MM.1S (cell line): ENCODE data around the gene GRN.
A peak's percentile ranks its signal among the peaks of the same experiment; 100 is the strongest.

Experiments used
- DNase-seq: peaks from one replicate; pipeline ENCODE4 v3.0.0-alpha.2; 2015
- H2AFZ ChIP-seq: fragments of 300-600 bp; sonication (generic); 2 replicates; pipeline ENCODE4 v1.6.0; 2016; ENCODE audit warnings: antibody characterized with exemption, low read length
- H3F3A ChIP-seq: fragments of 300-600 bp; sonication (generic); 2 replicates; pipeline ENCODE4 v1.6.1; 2016; ENCODE audit warnings: mild to moderate bottlenecking, antibody characterized with exemption, low read length, moderate library complexity, mixed read lengths; ENCODE audit not compliant: insufficient read depth
- H3K27ac ChIP-seq: fragments of 300-600 bp; sonication (generic); 2 replicates; pipeline ENCODE4 v1.5.1; 2016; ENCODE audit warnings: mild to moderate bottlenecking, low read length
- H3K27me3 ChIP-seq: fragments of 300-600 bp; sonication (generic); replicated peaks from 2 replicates; pipeline ENCODE4 v1.6.0; 2016; ENCODE audit warnings: low read length; ENCODE audit not compliant: insufficient read depth
- H3K36me3 ChIP-seq: fragments of 300-600 bp; sonication (generic); replicated peaks from 2 replicates; pipeline ENCODE4 v1.6.1; 2016; ENCODE audit warnings: mild to moderate bottlenecking, low read length, mixed read lengths; ENCODE audit not compliant: insufficient read depth
- H3K4me1 ChIP-seq: fragments of 300-600 bp; sonication (generic); 2 replicates; pipeline ENCODE4 v1.6.1; 2016; ENCODE audit warnings: low read length, mixed read lengths
- H3K4me2 ChIP-seq: fragments of 300-600 bp; sonication (generic); 2 replicates; pipeline ENCODE4 v1.6.0; 2016; ENCODE audit warnings: low read depth, low read length
- H3K4me3 ChIP-seq: fragments of 300-600 bp; sonication (generic); 2 replicates; pipeline ENCODE4 v1.5.1; 2016; ENCODE audit warnings: low read length, mixed read lengths
- H3K79me2 ChIP-seq: fragments of 300-600 bp; sonication (generic); 2 replicates; pipeline ENCODE4 v1.6.1; 2016; ENCODE audit warnings: mixed run types, low read length, mixed read lengths
- H3K9ac ChIP-seq: fragments of 300-600 bp; sonication (generic); 2 replicates; pipeline ENCODE4 v1.6.1; 2016; ENCODE audit warnings: low read length, mixed read lengths
- H3K9me2 ChIP-seq: fragments of 300-600 bp; sonication (generic); replicated peaks from 2 replicates; pipeline ENCODE4 v1.6.1; 2016; ENCODE audit warnings: mild to moderate bottlenecking, low read length, mixed read lengths; ENCODE audit not compliant: insufficient read depth
- H3K9me3 ChIP-seq: fragments of 300-600 bp; sonication (generic); replicated peaks from 2 replicates; pipeline ENCODE4 v1.6.1; 2016; ENCODE audit warnings: mild to moderate bottlenecking, low read length, mixed read lengths; ENCODE audit not compliant: insufficient read depth
- H4K20me1 ChIP-seq: fragments of 300-600 bp; sonication (generic); 2 replicates; pipeline ENCODE4 v1.6.1; 2016; ENCODE audit warnings: mild to moderate bottlenecking, low read length, moderate library complexity, mixed read lengths; ENCODE audit not compliant: insufficient read depth
- CTCF ChIP-seq: fragments of 300-600 bp; sonication (generic); IDR thresholded peaks from 2 replicates; pipeline ENCODE4 v1.5.1; 2016; ENCODE audit warnings: antibody characterized with exemption, low read length, mixed read lengths
- EZH2 ChIP-seq: fragments of 300-600 bp; sonication (generic); optimal IDR thresholded peaks from 2 replicates; pipeline ENCODE3; 2017; ENCODE audit warnings: low read depth, mild to moderate bottlenecking, antibody characterized with exemption, low read length, mixed read lengths
- EZH2phosphoT487 ChIP-seq: fragments of 300-600 bp; sonication (generic); IDR thresholded peaks from 2 replicates; pipeline ENCODE4 v1.6.1; 2018; ENCODE audit warnings: antibody characterized with exemption, low read length

Gene GRN

GRCh38 chr17:44355642-44356099 lies 10.6 kb downstream of the GRN start:
- no peaks in the 10 kb centered on the region for H3K36me3 ChIP-seq
- TF ChIP-seq EZH2phosphoT487 (no peak), EZH2 (no peak)

DNA sequence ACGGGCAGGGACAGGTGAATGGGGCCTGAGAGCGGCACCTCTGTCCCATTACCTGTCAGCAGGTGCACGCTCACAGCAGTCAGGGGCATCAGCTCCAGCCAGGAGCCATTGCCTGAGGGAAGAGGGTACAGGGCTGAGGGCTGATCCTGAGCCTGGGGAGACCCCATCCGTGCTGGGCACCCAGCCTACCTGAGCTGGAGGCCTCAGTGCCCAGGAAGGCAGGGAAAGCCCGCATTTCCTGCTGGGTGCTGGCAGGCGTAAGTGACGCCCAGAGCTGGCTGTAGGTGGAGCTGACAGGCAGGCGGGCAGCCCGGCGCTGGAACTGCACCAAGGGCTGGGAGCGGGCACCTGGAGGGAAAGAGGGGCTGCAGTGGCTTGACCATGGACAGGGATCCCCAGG lies 11.1 kb downstream of the GRN start:
- Histone ChIP-seq H3F3A (peaks cover 6% of the 10 kb centered on the region), H3K27me3 (no peaks in the 10 kb centered on the region), H3K9me2 (no peaks in the 10 kb centered on the region), H3K4me3 (no peak overlapping the region), H4K20me1 (no peaks in the 10 kb centered on the region), H3K27ac (no peak overlapping the region), H3K4me2 (no peak overlapping the region), H3K4me1 (peaks cover 11% of the 10 kb centered on the region), H3K79me2 (no peaks in the 10 kb centered on the region), H2AFZ (no peak overlapping the region), H3K9ac (no peak overlapping the region), H3K36me3 (no peaks in the 10 kb centered on the region), H3K9me3 (no peaks in the 10 kb centered on the region)
- no peak for DNase-seq
- no peak for TF ChIP-seq EZH2
- TF ChIP-seq EZH2phosphoT487 = no peak
- TF ChIP-seq CTCF = no peak

More at GRCh38 chr17:44355642-44356099, 10.6 kb downstream of the GRN start:
- H3K9me3 ChIP-seq = no peaks in the 10 kb centered on the region
- H3K79me2 ChIP-seq = no peaks in the 10 kb centered on the region
- H3K27me3 ChIP-seq = no peaks in the 10 kb centered on the region
- no peak overlapping the region for H2AFZ ChIP-seq
- peaks cover 6% of the 10 kb centered on the region for H3F3A ChIP-seq
- no peak for DNase-seq
- H3K9me2 ChIP-seq = no peaks in the 10 kb centered on the region
- no peak overlapping the region for H3K9ac ChIP-seq
- peaks cover 11% of the 10 kb centered on the region for H3K4me1 ChIP-seq
- no peaks in the 10 kb centered on the region for H4K20me1 ChIP-seq
- no peak overlapping the region for H3K27ac ChIP-seq
- no peak overlapping the region for H3K4me3 ChIP-seq
- H3K4me2 ChIP-seq = no peak overlapping the region

DNA sequence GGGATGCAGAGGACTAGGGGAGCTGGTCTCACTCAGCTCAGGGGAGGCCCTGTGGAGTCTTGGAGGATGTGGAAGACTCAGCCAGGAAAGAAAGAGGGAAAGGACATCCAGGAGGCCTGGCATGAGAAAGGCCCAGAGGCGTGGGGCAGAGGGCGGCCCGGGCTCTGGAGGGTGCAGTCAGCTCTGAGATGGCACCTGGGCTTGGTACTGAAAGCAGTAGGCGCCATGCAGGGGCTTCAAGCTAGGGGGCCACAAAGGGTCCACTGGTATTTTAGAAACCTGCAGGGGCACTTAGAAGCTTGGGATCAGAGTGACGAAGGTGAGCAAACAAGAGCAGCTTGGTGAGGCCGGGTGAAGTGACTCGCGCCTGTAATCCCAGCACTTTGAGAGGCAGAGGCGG lies 13.0 kb downstream of the GRN start:
- no peak overlapping the region for H3K9ac ChIP-seq
- no peak overlapping the region for H3K27ac ChIP-seq
- no peak overlapping the region for H2AFZ ChIP-seq
- no peaks in the 10 kb centered on the region for H4K20me1 ChIP-seq
- DNase-seq = no peak
- no peaks in the 10 kb centered on the region for H3K36me3 ChIP-seq
- no peaks in the 10 kb centered on the region for H3K9me3 ChIP-seq
- no peak overlapping the region for H3K4me3 ChIP-seq
- no peak overlapping the region for H3K4me2 ChIP-seq
- no peaks in the 10 kb centered on the region for H3K9me2 ChIP-seq
- no peak for TF ChIP-seq EZH2phosphoT487
- TF ChIP-seq EZH2 = no peak
- TF ChIP-seq CTCF = no peak
- peaks cover 6% of the 10 kb centered on the region for H3F3A ChIP-seq
- no peaks in the 10 kb centered on the region for H3K79me2 ChIP-seq
- H3K27me3 ChIP-seq = no peaks in the 10 kb centered on the region; the same call in 1 of the 2 replicates
- peaks cover 11% of the 10 kb centered on the region for H3K4me1 ChIP-seq

- Histone ChIP-seq H3K4me1 (peaks cover 11% of the 10 kb centered on the region), H4K20me1 (no peaks in the 10 kb centered on the region)
Observed at GRCh38 chr17:44359006-44359405, 13.9 kb downstream of the GRN start.

More at GRCh38 chr17:44359006-44359405, 13.9 kb downstream of the GRN start:
- H3K79me2 ChIP-seq = no peaks in the 10 kb centered on the region
- peaks cover 6% of the 10 kb centered on the region for H3F3A ChIP-seq
- no peaks in the 10 kb centered on the region; the same call in 1 of the 2 replicates for H3K27me3 ChIP-seq
- TF ChIP-seq CTCF = no peak
- TF ChIP-seq EZH2phosphoT487 = no peak
- no peak for TF ChIP-seq EZH2
- peak overlapping the region; percentile 56; the same call in 1 of the 2 replicates for H3K4me2 ChIP-seq
- peak overlapping the region; percentile 61 for H2AFZ ChIP-seq
- H3K36me3 ChIP-seq = no peaks in the 10 kb centered on the region
- H3K9me2 ChIP-seq = no peaks in the 10 kb centered on the region
- H3K27ac ChIP-seq = peak overlapping the region; percentile 13; the same call in 1 of the 2 replicates
- H3K4me3 ChIP-seq = peak overlapping the region; percentile 26; the same call in 1 of the 2 replicates
- peak; percentile 71 for DNase-seq
- no peaks in the 10 kb centered on the region for H3K9me3 ChIP-seq
- no peak overlapping the region for H3K9ac ChIP-seq
